GM12873 (cell line): Measurements from ENCODE around the gene MRPS35.

Experiments used
- CTCF ChIP-seq: IDR thresholded peaks from 2 replicates; pipeline ENCODE4 v1.5.1; 2012; ENCODE audit warnings: low read depth, mild to moderate bottlenecking, moderate library complexity, low read length, control low read depth; ENCODE audit not compliant: insufficient read depth; ENCODE audit errors: missing control alignments

MRPS35 gene

GRCh38 chr12:27674989-27675388 lies 35.6 kb upstream of the MRPS35 start:
- no peak for TF ChIP-seq CTCF

- no peak for TF ChIP-seq CTCF
These were observed 30.0 kb upstream of the MRPS35 start for GRCh38 chr12:27680619-27681018.

- TF ChIP-seq CTCF, result no peak
These were observed 28.1 kb upstream of the MRPS35 start for GRCh38 chr12:27682534-27682933.

- TF ChIP-seq CTCF, result no peak
These were observed 25.4 kb upstream of the MRPS35 start for GRCh38 chr12:27685274-27685673.

GRCh38 chr12:27686147-27686546 lies 24.5 kb upstream of the MRPS35 start:
- no peak for TF ChIP-seq CTCF

- TF ChIP-seq CTCF, result no peak
These were observed 22.0 kb upstream of the MRPS35 start for GRCh38 chr12:27688671-27689070.

GRCh38 chr12:27689558-27690180 lies 21.0 kb upstream of the MRPS35 start:
- no peak for TF ChIP-seq CTCF
